Activated effector memory CD4-positive, alpha-beta T cell treated with anti-CD3 and anti-CD28 coated beads, Interleukin-2, amount 50 U/mL, for 16 hours (primary cell): ENCODE data around the gene FBXW2.
A peak's percentile ranks its signal among the peaks of the same experiment; 100 is the strongest.
"Not testable (repeated sequence)": the region's sequence is repeated elsewhere in the genome, so short reads cannot be mapped to it uniquely, and the experiment has no call there.

Experiments
- DNase-seq: peaks from one replicate; pipeline ENCODE4 v3.0.0-alpha.2; 2020

Gene FBXW2

DNA sequence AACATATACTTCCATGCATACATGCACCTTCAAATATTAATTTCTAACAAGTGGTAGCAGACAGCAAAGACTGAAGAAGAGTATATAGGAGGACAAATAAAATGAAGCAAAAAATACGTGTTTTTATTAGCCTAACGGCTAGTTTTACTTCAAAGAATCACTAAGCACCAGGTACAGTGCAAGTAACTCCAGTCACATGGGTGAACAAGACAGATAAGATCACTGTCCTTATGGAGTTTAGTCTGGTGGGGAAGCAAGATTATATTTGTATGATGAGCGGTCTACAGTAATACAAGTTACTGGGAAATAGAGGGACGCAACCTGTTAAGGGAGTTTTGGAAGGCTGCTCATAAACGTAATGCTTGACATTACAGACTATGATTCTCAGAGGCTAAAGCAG, 16.0 kb downstream of the FBXW2 start:
- no peak for DNase-seq

DNA sequence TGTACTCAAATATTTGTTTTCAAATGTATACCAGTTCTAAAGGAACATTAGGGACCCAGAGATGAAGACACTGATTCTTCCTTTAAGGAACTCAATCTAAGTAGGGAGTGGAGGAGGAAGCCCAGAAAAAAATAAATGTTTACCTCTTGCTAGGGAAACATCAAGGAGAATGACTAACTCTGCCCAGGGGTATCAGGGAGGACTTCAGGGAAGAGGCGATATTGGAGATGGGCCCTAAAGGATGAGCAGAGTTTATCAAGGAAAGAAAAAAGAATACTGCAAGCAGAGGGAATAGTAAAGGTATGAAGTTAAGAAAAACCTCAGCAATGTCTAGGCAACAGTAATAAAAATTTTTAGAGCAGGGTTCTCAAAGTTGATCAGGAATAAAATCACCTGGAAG, 16.4 kb downstream of the FBXW2 start:
- DNase-seq = no peak

GRCh38 chr9:120775859-120776258, 17.4 kb downstream of the FBXW2 start:
- DNase-seq = no peak

GRCh38 chr9:120774719-120775118, 18.5 kb downstream of the FBXW2 start:
- no peak for DNase-seq

DNA sequence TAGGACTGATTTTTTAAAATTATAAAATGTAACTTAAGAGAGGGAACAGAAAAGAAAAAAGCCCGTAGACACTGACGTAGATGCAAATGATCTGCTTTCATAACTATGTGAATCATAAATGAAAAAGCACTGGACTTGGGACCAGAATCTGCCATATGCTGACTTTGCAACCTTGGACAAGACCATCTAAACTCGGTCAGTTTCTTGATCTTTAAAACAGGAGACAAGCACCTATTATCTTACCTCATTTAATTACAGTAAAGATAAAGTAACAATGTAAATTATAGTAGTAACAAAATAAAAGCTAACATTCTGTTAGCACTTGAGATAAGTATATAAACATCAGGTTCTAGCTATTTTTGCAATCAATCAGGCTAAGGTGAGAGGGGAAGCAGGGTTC, 20.0 kb downstream of the FBXW2 start:
- DNase-seq = no peak

GRCh38 chr9:120770931-120771330, 22.3 kb downstream of the FBXW2 start:
- no peak for DNase-seq

- no peak for DNase-seq
Observed at GRCh38 chr9:120768886-120769285, 24.3 kb downstream of the FBXW2 start.

DNA sequence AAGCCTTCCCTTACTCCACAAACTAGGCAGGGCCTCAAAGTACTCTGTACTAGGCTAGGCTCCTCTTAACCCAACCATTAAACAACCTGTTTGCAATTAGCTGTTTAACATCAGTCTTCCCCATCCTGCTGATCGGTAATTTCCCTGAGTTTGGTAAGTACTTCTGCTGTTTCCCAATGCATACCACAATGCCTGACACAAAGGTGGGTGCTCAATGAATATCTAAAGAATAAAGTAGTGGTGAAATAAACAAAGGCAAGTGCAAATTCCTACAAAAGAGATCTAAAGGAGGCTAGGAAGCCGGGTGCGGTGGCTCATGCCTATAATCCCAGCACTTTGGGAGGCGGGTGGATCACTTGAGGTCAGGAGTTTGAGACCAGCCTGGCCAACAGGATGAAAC, 25.0 kb downstream of the FBXW2 start:
- no peak for DNase-seq

- DNase-seq = no peak
Observed at GRCh38 chr9:120767451-120767850, 25.8 kb downstream of the FBXW2 start.

GRCh38 chr9:120765910-120766425, 27.2 kb downstream of the FBXW2 start:
- no peak for DNase-seq

GRCh38 chr9:120764476-120764875, 28.7 kb downstream of the FBXW2 start:
- DNase-seq = no peak

DNA sequence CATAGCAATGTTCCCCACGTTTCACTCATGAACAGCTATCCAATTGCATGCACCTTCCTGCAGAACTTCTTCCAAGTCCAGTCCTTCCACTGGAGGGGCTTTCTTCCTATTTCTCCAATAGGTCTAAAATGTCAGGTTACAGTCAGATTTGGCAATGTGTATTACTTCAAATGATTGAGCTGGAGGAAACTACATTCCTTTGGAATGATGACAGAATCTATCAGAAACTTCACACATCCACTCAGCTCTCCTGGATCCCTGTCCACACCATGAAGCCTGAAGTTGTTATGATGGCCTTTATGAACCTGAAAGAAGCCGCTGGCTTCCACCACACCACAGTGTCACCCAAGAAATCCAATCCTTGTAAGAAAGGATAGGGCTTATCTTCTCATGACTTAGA, 32.2 kb downstream of the FBXW2 start:
- no peak for DNase-seq

DNA sequence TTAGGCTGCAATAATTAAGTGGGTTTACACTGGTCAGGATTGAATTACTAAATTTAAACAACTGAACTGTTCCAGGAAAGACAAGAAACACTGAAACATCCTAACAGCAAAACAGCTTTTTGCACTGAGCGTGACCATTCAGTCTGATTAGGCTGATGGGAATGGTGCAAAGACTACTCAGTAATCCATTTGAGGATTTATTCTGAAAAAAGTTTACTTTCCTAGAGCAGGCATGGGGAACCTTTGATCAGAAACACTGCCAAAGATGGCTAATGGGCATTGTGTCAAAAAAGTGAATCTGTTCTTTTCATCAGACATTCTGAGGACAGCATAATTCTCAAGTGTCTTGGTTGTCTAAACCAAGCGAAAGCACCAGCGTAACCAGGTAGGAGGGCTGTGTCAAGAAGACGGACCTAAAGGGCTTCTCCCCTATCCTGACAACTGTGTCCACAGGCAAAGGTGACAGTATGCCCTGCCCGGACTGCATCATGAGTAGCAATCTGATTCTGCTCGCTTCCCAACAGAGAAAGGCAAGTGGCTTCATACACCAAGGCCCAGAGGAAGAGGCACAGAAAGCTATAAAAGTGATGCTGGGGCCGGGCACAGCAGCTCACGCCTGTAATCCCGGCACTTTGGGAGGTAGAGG, 33.3 kb downstream of the FBXW2 start:
- no peak for DNase-seq

GRCh38 chr9:120758544-120758943, 34.7 kb downstream of the FBXW2 start:
- no peak for DNase-seq

- no peak for DNase-seq
Observed at GRCh38 chr9:120757026-120757913, 35.9 kb downstream of the FBXW2 start.

DNA sequence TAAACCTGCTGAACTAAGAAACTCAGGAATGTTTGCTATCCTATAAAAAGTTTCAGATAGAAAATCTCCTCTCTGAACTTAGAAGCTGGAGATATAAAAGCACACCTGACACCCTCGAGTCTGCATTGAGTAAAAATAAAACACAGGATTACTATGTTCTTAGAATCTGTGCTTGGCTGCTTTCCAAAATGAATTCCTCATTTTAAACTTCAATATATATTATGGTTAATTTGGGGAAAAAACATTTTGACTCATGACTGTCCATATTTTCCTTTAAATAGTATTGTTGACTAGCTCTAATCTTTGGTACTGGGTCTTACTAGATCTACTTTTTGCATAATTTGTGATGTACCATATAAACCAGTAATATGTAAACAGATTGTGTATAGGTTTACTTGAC, 36.7 kb downstream of the FBXW2 start:
- no peak for DNase-seq

GRCh38 chr9:120755810-120756434, 37.3 kb downstream of the FBXW2 start:
- DNase-seq = peak; percentile 82

DNA sequence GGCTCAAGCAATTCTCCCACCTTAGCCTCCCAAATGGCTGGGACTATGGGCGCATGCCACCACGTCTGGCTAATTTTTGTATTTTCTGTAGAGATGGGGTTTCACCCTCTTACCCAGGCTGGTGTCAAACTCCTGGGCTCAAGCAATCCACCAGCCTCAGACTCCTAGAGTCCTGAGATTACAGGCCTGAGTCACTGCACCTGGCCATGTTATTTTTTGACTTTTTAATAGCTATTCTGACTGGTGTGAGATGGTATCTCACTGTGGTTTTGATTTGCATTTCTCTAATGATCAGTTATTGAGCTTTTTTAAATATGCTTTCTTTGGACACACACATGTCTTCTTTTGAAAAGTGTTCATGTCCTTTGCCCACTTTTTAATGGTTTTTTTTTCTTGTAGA, 38.2 kb downstream of the FBXW2 start:
- DNase-seq = no peak

GRCh38 chr9:120750421-120750820, 42.8 kb downstream of the FBXW2 start:
- no peak for DNase-seq

GRCh38 chr9:120746366-120746765, 46.9 kb downstream of the FBXW2 start:
- DNase-seq = not testable (repeated sequence)

- DNase-seq = no peak
Observed at GRCh38 chr9:120745278-120745677, 47.9 kb downstream of the FBXW2 start.

DNA sequence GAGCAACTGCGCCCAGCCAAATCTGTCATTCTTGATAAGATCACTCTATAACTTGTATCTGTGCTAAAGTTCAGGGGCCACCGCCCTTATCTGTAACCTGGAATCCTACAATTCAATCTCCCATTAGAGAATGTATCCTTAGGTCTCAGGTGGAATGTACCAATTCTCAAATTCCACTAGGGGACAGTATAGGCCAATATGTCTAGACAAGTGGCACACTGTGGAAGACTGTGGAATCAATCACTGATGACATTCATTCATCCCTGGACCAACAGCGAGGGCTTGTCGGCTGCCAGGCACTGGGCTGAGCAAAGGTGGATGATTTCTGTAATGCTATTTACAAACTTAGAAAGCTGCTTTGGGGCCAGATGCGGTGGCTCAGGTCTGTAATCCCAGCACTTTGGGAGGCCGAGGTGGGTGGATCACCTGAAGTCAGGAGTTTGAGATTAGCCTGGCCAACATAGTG, 50.2 kb downstream of the FBXW2 start:
- no peak for DNase-seq

DNA sequence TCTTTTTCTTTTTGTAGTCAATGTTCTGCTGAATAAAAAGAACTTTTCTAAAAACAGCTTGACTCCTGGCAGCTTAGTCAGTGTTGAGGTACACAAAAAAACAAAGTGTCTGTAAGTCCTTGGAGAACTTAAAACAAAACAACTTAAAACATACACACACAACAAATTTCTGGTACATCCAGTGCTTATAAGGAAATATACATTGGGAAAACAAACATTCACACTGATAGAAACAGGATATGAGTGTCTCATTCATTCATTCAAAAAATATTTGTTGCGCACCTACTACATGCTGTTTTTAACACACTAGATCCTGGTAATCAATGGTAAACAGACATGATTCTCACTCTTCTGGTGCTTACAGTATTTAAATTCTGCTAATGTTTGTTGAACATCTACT, 51.5 kb downstream of the FBXW2 start:
- no peak for DNase-seq

- no peak for DNase-seq
Observed at GRCh38 chr9:120741191-120741590, 52.0 kb downstream of the FBXW2 start.
